ENCODE results near the gene CMTM8. TPM values are rescaled to one million over a fixed set of nuclear protein-coding genes. Genes with fewer than 3 reads are reported as not detected.
A peak's percentile ranks its signal among the peaks of the same experiment; 100 is the strongest.
"Not testable (repeated sequence)": the region's sequence is repeated elsewhere in the genome, so short reads cannot be mapped to it uniquely, and the experiment has no call there.

CMTM8 gene
- total RNA-seq, 5 donors from 2014 or later (not counting 1 experiment from before 2014, with no cell fraction given) = 5.2 to 12.2 (median 10.3) TPM

GRCh38 chr3:32379831-32380500 is 141.5 kb downstream of the CMTM8 start:
- CTCF ChIA-PET = interaction anchor here in 1 of 2 donors (0.5 kb wide), 1 partner anchor 12 kb away, joined by 6 read pairs; no protein-coding TSS in a partner anchor
- H3K4me1 Mint-ChIP-seq = peaks cover 5 to 9% (median 9%) of the 10 kb centered on the region in 3 donors
- no peak for ATAC-seq (replicated peaks in 1 of 4)

GRCh38 chr3:32381922-32382321 is 143.4 kb downstream of the CMTM8 start:
- no peaks in the 10 kb centered on the region for H3K27me3 ChIP-seq (replicated peaks in 1 of 2; ENCODE audit: control insufficient read depth in 2 of 2, extremely low read depth in 1 of 2, insufficient read depth in 2 of 2, low read length in 1 of 2)
- H3K36me3 ChIP-seq (ENCODE audit: control insufficient read depth in 2 of 2, extremely low read depth in 1 of 2, insufficient read depth in 1 of 2, low read length in 1 of 2) = no peaks in the 10 kb centered on the region
- no peaks in the 10 kb centered on the region for H3K9me3 ChIP-seq
- no peak overlapping the region for H3K27ac ChIP-seq (ENCODE audit: low read length)
- Mint-ChIP-seq H3K27ac (no peak overlapping the region), H3K4me3 (no peak overlapping the region), H3K36me3 (no peaks in the 10 kb centered on the region), H3K4me1 (peaks cover 0 to 4% (median 3%) of the 10 kb centered on the region in 3 donors), H3K9me3 (no peaks in the 10 kb centered on the region), H3K27me3 (no peaks in the 10 kb centered on the region)
- DNase-seq (no peak), ATAC-seq (replicated peaks in 1 of 4) (no peak)
- no peaks in the 10 kb centered on the region for H3K4me1 ChIP-seq (ENCODE audit: control insufficient read depth in 1 of 2, extremely low read depth in 1 of 2, insufficient read depth in 2 of 2, low read length in 2 of 2)
- no CpG with 5 or more reads among the region's 7 CpGs for WGBS (ENCODE audit: insufficient coverage)
- POLR2A ChIA-PET = no interaction called here
- CTCF ChIA-PET = interaction anchor here (0.6 to 1.0 kb wide), 5 partner anchors 10 to 400 kb away, joined by 4 to 8 read pairs (median 5); partner anchors contain the start of gene CMTM7 (in 1 of the 2)
- H3K4me3 ChIP-seq (ENCODE audit: control insufficient read depth in 1 of 2, extremely low read depth in 1 of 2, low read length in 1 of 2) = no peak overlapping the region

More at GRCh38 chr3:32379831-32380500, 141.5 kb downstream of the CMTM8 start:
- DNase-seq = no peak
- Mint-ChIP-seq H3K4me3 (no peak overlapping the region), H3K27me3 (no peaks in the 10 kb centered on the region), H3K27ac (no peak overlapping the region), H3K9me3 (no peaks in the 10 kb centered on the region), H3K36me3 (no peaks in the 10 kb centered on the region)
- POLR2A ChIA-PET = no interaction called here
- Histone ChIP-seq H3K27me3 (replicated peaks in 1 of 2; ENCODE audit: control insufficient read depth in 2 of 2, extremely low read depth in 1 of 2, insufficient read depth in 2 of 2, low read length in 1 of 2) (no peaks in the 10 kb centered on the region), H3K36me3 (ENCODE audit: control insufficient read depth in 2 of 2, extremely low read depth in 1 of 2, insufficient read depth in 1 of 2, low read length in 1 of 2) (no peaks in the 10 kb centered on the region), H3K4me1 (ENCODE audit: control insufficient read depth in 1 of 2, extremely low read depth in 1 of 2, insufficient read depth in 2 of 2, low read length in 2 of 2) (peaks cover 0 to 4% of the 10 kb centered on the region in 2 experiments), H3K9me3 (no peaks in the 10 kb centered on the region), H3K27ac (ENCODE audit: low read length) (no peak overlapping the region), H3K4me3 (ENCODE audit: control insufficient read depth in 1 of 2, extremely low read depth in 1 of 2, low read length in 1 of 2) (no peak overlapping the region)
- 80% methylated on average over 5 of the region's 10 CpGs for WGBS (ENCODE audit: insufficient coverage)

DNA sequence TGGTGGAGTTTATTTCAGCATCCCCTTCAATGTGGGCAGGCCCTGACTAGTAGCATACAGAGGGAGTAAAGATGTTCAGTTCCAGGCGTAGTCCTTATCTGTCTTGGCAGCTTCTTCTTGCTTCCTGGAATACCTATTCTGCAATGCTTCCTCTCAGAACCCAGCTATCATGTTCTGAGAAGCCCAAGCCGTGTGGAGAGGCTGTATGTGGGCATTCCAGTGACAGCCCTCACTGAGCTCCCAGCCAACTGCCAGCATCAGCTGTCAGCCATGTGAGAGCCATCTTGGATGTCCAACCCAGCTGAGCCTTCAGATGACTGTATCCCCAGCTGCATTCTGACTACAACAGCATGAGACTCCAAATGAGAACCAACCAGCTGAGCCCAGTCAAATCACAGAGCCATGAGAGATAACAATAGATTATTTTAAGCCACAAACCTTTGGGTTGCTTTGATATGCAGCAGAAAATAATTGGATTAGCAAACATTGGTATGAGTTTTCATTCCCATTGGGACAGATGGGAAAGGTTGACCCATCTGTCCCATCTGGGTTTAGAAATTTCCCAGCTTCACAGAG is 144.7 kb downstream of the CMTM8 start:
- 70% methylated on average over 2 of the region's 2 CpGs for WGBS (ENCODE audit: insufficient coverage)
- peaks cover 0 to 4% (median 3%) of the 10 kb centered on the region in 3 donors for H3K4me1 Mint-ChIP-seq
- H3K27ac Mint-ChIP-seq = no peak overlapping the region

DNA sequence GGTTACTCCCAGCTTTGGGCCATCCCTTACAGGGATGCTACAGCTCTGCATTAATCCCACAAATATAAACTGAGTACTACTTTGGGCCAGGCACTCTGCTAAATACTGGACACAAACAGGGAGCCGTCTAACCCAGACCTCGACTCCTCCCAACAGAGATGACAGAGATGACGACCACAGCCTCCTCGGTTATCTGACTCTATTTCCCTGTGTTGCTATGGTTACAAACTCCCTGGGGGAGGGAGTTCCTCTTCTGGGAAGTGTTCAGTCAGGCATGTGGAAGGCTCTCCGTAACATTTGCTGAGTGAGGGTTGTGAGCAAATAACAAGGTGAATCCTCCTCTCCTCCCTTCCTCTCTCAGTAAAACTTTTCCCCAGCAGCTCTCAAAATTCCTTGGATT is 146.5 kb downstream of the CMTM8 start:
- H3K36me3 Mint-ChIP-seq = no peaks in the 10 kb centered on the region
- Histone ChIP-seq H3K4me3 (ENCODE audit: control insufficient read depth in 1 of 2, extremely low read depth in 1 of 2, low read length in 1 of 2) (no peak overlapping the region), H3K27me3 (replicated peaks in 1 of 2; ENCODE audit: control insufficient read depth in 2 of 2, extremely low read depth in 1 of 2, insufficient read depth in 2 of 2, low read length in 1 of 2) (no peaks in the 10 kb centered on the region), H3K9me3 (no peaks in the 10 kb centered on the region), H3K27ac (ENCODE audit: low read length) (no peak overlapping the region), H3K4me1 (ENCODE audit: control insufficient read depth in 1 of 2, extremely low read depth in 1 of 2, insufficient read depth in 2 of 2, low read length in 2 of 2) (peaks cover 0 to under 1% of the 10 kb centered on the region in 2 experiments), H3K36me3 (ENCODE audit: control insufficient read depth in 2 of 2, extremely low read depth in 1 of 2, insufficient read depth in 1 of 2, low read length in 1 of 2) (no peaks in the 10 kb centered on the region)
- ATAC-seq (replicated peaks in 1 of 4) = no peak
- ChIA-PET POLR2A (no interaction called here), CTCF (interaction anchor here in 1 of 2 donors (0.8 kb wide), 1 partner anchor 28 kb away, joined by 5 read pairs; no protein-coding TSS in a partner anchor)
- WGBS (ENCODE audit: insufficient coverage) = no CpG with 5 or more reads among the region's 5 CpGs
- H3K9me3 Mint-ChIP-seq = no peaks in the 10 kb centered on the region
- DNase-seq = no peak
- no peaks in the 10 kb centered on the region for H3K27me3 Mint-ChIP-seq
- H3K27ac Mint-ChIP-seq = no peak overlapping the region
- peaks cover 0 to 16% (median 16%) of the 10 kb centered on the region in 3 donors for H3K4me1 Mint-ChIP-seq
- no peak overlapping the region for H3K4me3 Mint-ChIP-seq

More for the DNA sequence above, 144.7 kb downstream of the CMTM8 start:
- DNase-seq (no peak), ATAC-seq (replicated peaks in 1 of 4) (no peak)
- Mint-ChIP-seq H3K36me3 (no peaks in the 10 kb centered on the region), H3K4me3 (no peak overlapping the region), H3K9me3 (no peaks in the 10 kb centered on the region), H3K27me3 (no peaks in the 10 kb centered on the region)
- H3K27ac ChIP-seq (ENCODE audit: low read length) = no peak overlapping the region
- H3K36me3 ChIP-seq (ENCODE audit: control insufficient read depth in 2 of 2, extremely low read depth in 1 of 2, insufficient read depth in 1 of 2, low read length in 1 of 2) = no peaks in the 10 kb centered on the region
- POLR2A ChIA-PET = no interaction called here
- CTCF ChIA-PET = no interaction called here
- H3K4me1 ChIP-seq (ENCODE audit: control insufficient read depth in 1 of 2, extremely low read depth in 1 of 2, insufficient read depth in 2 of 2, low read length in 2 of 2) = no peaks in the 10 kb centered on the region
- no peaks in the 10 kb centered on the region for H3K27me3 ChIP-seq (replicated peaks in 1 of 2; ENCODE audit: control insufficient read depth in 2 of 2, extremely low read depth in 1 of 2, insufficient read depth in 2 of 2, low read length in 1 of 2)
- no peaks in the 10 kb centered on the region for H3K9me3 ChIP-seq
- no peak overlapping the region for H3K4me3 ChIP-seq (ENCODE audit: control insufficient read depth in 1 of 2, extremely low read depth in 1 of 2, low read length in 1 of 2)

GRCh38 chr3:32387512-32387911 is 149.0 kb downstream of the CMTM8 start:
- H3K9me3 Mint-ChIP-seq = no peaks in the 10 kb centered on the region
- Histone ChIP-seq H3K27ac (ENCODE audit: low read length) (no peak overlapping the region), H3K27me3 (replicated peaks in 1 of 2; ENCODE audit: control insufficient read depth in 2 of 2, extremely low read depth in 1 of 2, insufficient read depth in 2 of 2, low read length in 1 of 2) (no peaks in the 10 kb centered on the region), H3K9me3 (no peaks in the 10 kb centered on the region), H3K4me1 (ENCODE audit: control insufficient read depth in 1 of 2, extremely low read depth in 1 of 2, insufficient read depth in 2 of 2, low read length in 2 of 2) (peaks cover 5 to 19% of the 10 kb centered on the region in 2 experiments), H3K4me3 (ENCODE audit: control insufficient read depth in 1 of 2, extremely low read depth in 1 of 2, low read length in 1 of 2) (no peak overlapping the region), H3K36me3 (ENCODE audit: control insufficient read depth in 2 of 2, extremely low read depth in 1 of 2, insufficient read depth in 1 of 2, low read length in 1 of 2) (no peaks in the 10 kb centered on the region)
- DNase-seq (no peak), ATAC-seq (replicated peaks in 1 of 4) (no peak)
- no peaks in the 10 kb centered on the region for H3K36me3 Mint-ChIP-seq
- no peak overlapping the region for H3K4me3 Mint-ChIP-seq
- H3K4me1 Mint-ChIP-seq = peaks cover 14 to 29% (median 26%) of the 10 kb centered on the region in 3 donors
- peak overlapping the region in 1 of 2 donors; percentile 64 for H3K27ac Mint-ChIP-seq
- ChIA-PET POLR2A (no interaction called here), CTCF (no interaction called here)
- 89% methylated on average over 2 of the region's 2 CpGs for WGBS (ENCODE audit: insufficient coverage)
- no peaks in the 10 kb centered on the region for H3K27me3 Mint-ChIP-seq

- not testable (repeated sequence) for H3K9me3 Mint-ChIP-seq; DNase-seq; H3K36me3 Mint-ChIP-seq; ATAC-seq (replicated peaks in 1 of 4); H3K36me3 ChIP-seq (ENCODE audit: control insufficient read depth in 2 of 2, extremely low read depth in 1 of 2, insufficient read depth in 1 of 2, low read length in 1 of 2); H3K27ac ChIP-seq (ENCODE audit: low read length); H3K27me3 Mint-ChIP-seq; H3K27me3 ChIP-seq (replicated peaks in 1 of 2; ENCODE audit: control insufficient read depth in 2 of 2, extremely low read depth in 1 of 2, insufficient read depth in 2 of 2, low read length in 1 of 2); H3K4me3 ChIP-seq (ENCODE audit: control insufficient read depth in 1 of 2, extremely low read depth in 1 of 2, low read length in 1 of 2); H3K9me3 ChIP-seq
- POLR2A ChIA-PET = interaction anchor here in 1 of 2 donors (1.4 kb wide), 1 partner anchor 11 kb away, joined by 6 read pairs; no protein-coding TSS in a partner anchor
- H3K4me1 ChIP-seq (ENCODE audit: control insufficient read depth in 1 of 2, extremely low read depth in 1 of 2, insufficient read depth in 2 of 2, low read length in 2 of 2) = peaks cover 5 to 37% of the 10 kb centered on the region in 2 experiments
- 100% methylated on average over 1 of the region's 2 CpGs for WGBS (ENCODE audit: insufficient coverage)
- H3K4me1 Mint-ChIP-seq = peaks cover 34 to 48% (median 45%) of the 10 kb centered on the region in 3 donors
- H3K4me3 Mint-ChIP-seq = peak overlapping the region in 2 of 3 donors; percentile 28 to 43
- CTCF ChIA-PET = interaction anchor here (0.6 to 1.9 kb wide), 7 partner anchors 15 to 371 kb away, joined by 3 to 10 read pairs (median 5); no protein-coding TSS in a partner anchor
- H3K27ac Mint-ChIP-seq = peak overlapping the region; percentile 65 to 96
These were observed 151.1 kb downstream of the CMTM8 start for GRCh38 chr3:32389577-32389976.
